H1 (cell line): ENCODE data around the gene TIA1. TPM values are rescaled to one million over a fixed set of nuclear protein-coding genes. Genes with fewer than 3 reads are reported as not detected.

Experiments used
- CTCF ChIA-PET: fragments of 300-600 bp; sonication (Branson Sonifier 250); formaldehyde crosslinking; loops from one replicate; lab custom pipeline; 2021; ENCODE audit not compliant: partially characterized antibody; lab: Charles Lee
- POLR2A ChIA-PET: fragments of 300-600 bp; sonication (Branson Sonifier 250); formaldehyde crosslinking; loops from one replicate; lab custom pipeline; 2021; ENCODE audit warnings: inconsistent platforms; ENCODE audit not compliant: partially characterized antibody; lab: Charles Lee
- DNase-seq, 2 experiments: peaks; one replicate each; pipeline versions ENCODE4 v3.0.0 to v3.0.0-alpha.2; 2010 to 2022; ENCODE audit warnings: low spot score in 2 of 2, low read depth in 1 of 2, mixed read lengths in 1 of 2
- FAIRE-seq: peaks from 2 replicates; lab custom pipeline; 2011; peaks lifted over from hg19 to GRCh38; lab: Jason Lieb, UNC
- H2AFZ ChIP-seq: 2 replicates; pipeline ENCODE4 v1.8.1; 2012; ENCODE audit warnings: low read length, inconsistent platforms
- H2AK5ac ChIP-seq: 2 replicates; pipeline ENCODE4 v1.6.1; 2013; ENCODE audit warnings: low read depth, low read length
- H2BK120ac ChIP-seq: replicated peaks from 2 replicates; pipeline ENCODE3; 2013; ENCODE audit warnings: low read depth, low read length, inconsistent platforms
- H2BK12ac ChIP-seq: 2 replicates; pipeline ENCODE4 v1.6.1; 2013; ENCODE audit warnings: low read depth, low read length
- H2BK15ac ChIP-seq: 2 replicates; pipeline ENCODE4 v1.6.1; 2013; ENCODE audit warnings: low read length
- H2BK20ac ChIP-seq: 2 replicates; pipeline ENCODE4 v1.6.1; 2013; ENCODE audit warnings: low read length
- H2BK5ac ChIP-seq: 2 replicates; pipeline ENCODE4 v1.6.1; 2013; ENCODE audit warnings: low read depth, low read length
- H3K14ac ChIP-seq: 2 replicates; pipeline ENCODE4 v1.6.1; 2013; ENCODE audit warnings: inconsistent platforms; ENCODE audit not compliant: insufficient read length
- H3K18ac ChIP-seq: 2 replicates; pipeline ENCODE4 v1.6.1; 2013; ENCODE audit warnings: low read length; ENCODE audit errors: extremely low read depth
- H3K23ac ChIP-seq: 2 replicates; pipeline ENCODE4 v1.6.1; 2013; ENCODE audit warnings: inconsistent platforms; ENCODE audit not compliant: insufficient read length
- H3K23me2 ChIP-seq: 2 replicates; pipeline ENCODE4 v1.6.1; 2013; ENCODE audit warnings: low read depth, low read length
- H3K27ac ChIP-seq: 2 replicates; pipeline ENCODE4 v1.6.1; 2011; ENCODE audit warnings: low read depth, low read length, inconsistent platforms
- H3K27me3 ChIP-seq, 4 experiments: replicated peaks in 1 of 4; 1 replicate in 1 of 4; 2 replicates in 3 of 4; pipeline versions ENCODE4 v1.6.1 to v1.8.1; 2011 to 2013; ENCODE audit warnings: low read length in 3 of 4, mild to moderate bottlenecking in 3 of 4, inconsistent platforms in 2 of 4, mixed read lengths in 2 of 4, moderate library complexity in 1 of 4; ENCODE audit not compliant: control insufficient read depth in 3 of 4, insufficient read depth in 3 of 4; ENCODE audit errors: extremely low read depth in 1 of 4
- H3K36me3 ChIP-seq, 4 experiments: 2 replicates each; pipeline versions ENCODE4 v1.6.1 to v1.8.1; 2011 to 2013; ENCODE audit warnings: mild to moderate bottlenecking in 4 of 4, low read length in 3 of 4, moderate library complexity in 2 of 4, control low read depth in 1 of 4, inconsistent platforms in 1 of 4; ENCODE audit not compliant: insufficient read depth in 4 of 4, control insufficient read depth in 2 of 4
- H3K4ac ChIP-seq: replicated peaks from 2 replicates; pipeline ENCODE3; 2013; ENCODE audit warnings: low read length, low read depth, mixed read lengths, inconsistent platforms; ENCODE audit not compliant: insufficient read length
- H3K4me1 ChIP-seq, 4 experiments: replicated peaks in 1 of 4; 1 replicate in 1 of 4; 2 replicates in 3 of 4; pipeline versions ENCODE4 v1.6.1 to v1.8.1; 2011 to 2013; ENCODE audit warnings: low read length in 3 of 4, inconsistent platforms in 2 of 4, mixed read lengths in 1 of 4; ENCODE audit not compliant: insufficient read depth in 4 of 4, control insufficient read depth in 3 of 4
- H3K4me2 ChIP-seq, 2 experiments: 2 replicates each; pipeline versions ENCODE4 v1.6.1 to v1.8.1; 2011 to 2013; ENCODE audit warnings: low read depth in 2 of 2, low read length in 2 of 2, control low read depth in 1 of 2, inconsistent platforms in 1 of 2, mild to moderate bottlenecking in 1 of 2; ENCODE audit not compliant: insufficient read depth in 1 of 2
- H3K4me3 ChIP-seq, 4 experiments: fragments of 200-600, 300-600 bp in 1 of 4; sonication (generic), shearing (Covaris generic), sonication (Bioruptor Twin) in 1 of 4; 2 replicates each; pipeline versions ENCODE4 v1.5.1 to v1.8.1; 2011 to 2016; ENCODE audit warnings: low read length in 4 of 4, low read depth in 3 of 4, control low read depth in 2 of 4, inconsistent platforms in 2 of 4, mild to moderate bottlenecking in 2 of 4, mixed read lengths in 1 of 4, moderate library complexity in 1 of 4; ENCODE audit not compliant: insufficient read depth in 2 of 4; ENCODE audit errors: extremely low read depth in 1 of 4
- H3K56ac ChIP-seq: replicated peaks from 2 replicates; pipeline ENCODE3; 2013; ENCODE audit warnings: low read depth, mild to moderate bottlenecking, mixed read lengths, low read length, inconsistent platforms; ENCODE audit not compliant: insufficient read length
- H3K79me1 ChIP-seq: 2 replicates; pipeline ENCODE4 v1.6.1; 2013; ENCODE audit warnings: low read depth, low read length, control low read depth
- H3K79me2 ChIP-seq, 2 experiments: 2 replicates each; pipeline versions ENCODE4 v1.6.1 to v1.8.1; 2012 to 2013; ENCODE audit warnings: low read length in 2 of 2, mild to moderate bottlenecking in 2 of 2, inconsistent platforms in 1 of 2; ENCODE audit not compliant: insufficient read depth in 2 of 2, control insufficient read depth in 1 of 2
- H3K9ac ChIP-seq, 4 experiments: replicated peaks in 1 of 4; 1 replicate in 1 of 4; 2 replicates in 3 of 4; pipeline versions ENCODE4 v1.6.1 to v1.8.1; 2011 to 2013; ENCODE audit warnings: low read depth in 3 of 4, low read length in 3 of 4, control low read depth in 2 of 4, mild to moderate bottlenecking in 2 of 4, moderate library complexity in 2 of 4, inconsistent platforms in 1 of 4; ENCODE audit errors: extremely low read depth in 1 of 4
- H3K9me3 ChIP-seq, 2 experiments: 2 replicates each; pipeline versions ENCODE4 v1.6.1 to v1.8.1; 2012 to 2013; ENCODE audit warnings: mild to moderate bottlenecking in 2 of 2, moderate library complexity in 2 of 2, control low read depth in 1 of 2, inconsistent platforms in 1 of 2, low read depth in 1 of 2, low read length in 1 of 2, mixed read lengths in 1 of 2; ENCODE audit not compliant: insufficient read depth in 2 of 2
- H4K20me1 ChIP-seq, 2 experiments: replicated peaks in 1 of 2; 2 replicates each; pipeline versions ENCODE3 to v1.8.1; 2011 to 2013; ENCODE audit warnings: inconsistent platforms in 2 of 2, low read length in 2 of 2, mild to moderate bottlenecking in 1 of 2; ENCODE audit not compliant: insufficient read depth in 2 of 2, control insufficient read depth in 1 of 2
- H4K5ac ChIP-seq: 2 replicates; pipeline ENCODE4 v1.6.1; 2013; ENCODE audit warnings: low read length, low read depth, mixed read lengths, inconsistent platforms; ENCODE audit not compliant: insufficient read length
- H4K8ac ChIP-seq: 2 replicates; pipeline ENCODE4 v1.8.0; 2013; ENCODE audit warnings: mild to moderate bottlenecking, moderate library complexity, low read length, inconsistent platforms; ENCODE audit not compliant: insufficient read depth; ENCODE audit errors: extremely low read depth
- H4K91ac ChIP-seq: replicated peaks from 2 replicates; pipeline ENCODE3; 2013; ENCODE audit warnings: low read length, mixed read lengths, inconsistent platforms; ENCODE audit not compliant: insufficient read length
- ASH2L ChIP-seq: fragments of 200-600, 300-600 bp; sonication (generic); IDR thresholded peaks from one replicate; pipeline ENCODE4 v1.7.1; 2017; ENCODE audit warnings: low read length
- CHD1 ChIP-seq: IDR thresholded peaks from 2 replicates; pipeline ENCODE4 v1.6.1; 2012; ENCODE audit warnings: low read depth, low read length, improper control_type of control experiment
- MAFK ChIP-seq: IDR thresholded peaks from 2 replicates; pipeline ENCODE4 v1.6.1; 2012; ENCODE audit warnings: low read depth, mild to moderate bottlenecking, improper control_type of control experiment, low read length
- NRF1 ChIP-seq: IDR thresholded peaks from 2 replicates; pipeline ENCODE4 v1.6.1; 2011; ENCODE audit warnings: mild to moderate bottlenecking, low read depth, low read length, improper control_type of control experiment
- RFX5 ChIP-seq: IDR thresholded peaks from 2 replicates; pipeline ENCODE4 v1.6.1; 2011; ENCODE audit warnings: low read depth, low read length, improper control_type of control experiment, borderline replicate concordance
- SP2 ChIP-seq: IDR thresholded peaks from 2 replicates; pipeline ENCODE4 v1.6.1; 2012; ENCODE audit warnings: mild to moderate bottlenecking, low read length, inconsistent platforms
- WGBS, 2 experiments: shearing (Covaris generic) in 1 of 2; methylation state at CpG; one replicate each; pipeline versions ENCODE4 v1.1.6 to v1.1.7; 2013 to 2015; ENCODE audit warnings: low lambda C conversion rate in 2 of 2, mixed read lengths in 2 of 2, inconsistent platforms in 1 of 2, low coverage in 1 of 2, missing lambda C conversion rate in 1 of 2; ENCODE audit not compliant: insufficient replicate concordance in 2 of 2, insufficient coverage in 1 of 2, insufficient read length in 1 of 2; ENCODE audit errors: extremely low coverage in 1 of 2, missing lambda C conversion rate in 1 of 2; 5-methylcytosine and 5-hydroxymethylcytosine counted together
- polyA plus RNA-seq, 7 experiments: library from polyadenylated mRNA; depleted of rRNA in 3 of 7; stranded (reverse) in 5 of 7; unstranded in 2 of 7; fragments of >200 nt in 5 of 7; fragments of 200-250 nt in 2 of 7; gene quantifications; 1 replicate in 5 of 7; 2 replicates in 1 of 7; 4 replicates in 1 of 7; pipeline versions ENCODE4 v1.2.1 to v1.2.3, GENCODE V29; 2011 to 2013; ENCODE audit warnings: missing spikeins in 2 of 7, mixed read lengths in 2 of 7
- total RNA-seq: library from RNA; stranded (reverse); fragmentation: NEBNext Ultra II Directional; extraction: Animal tissue kit (Norgen Biotek cat#: 25700); gene quantifications from 2 replicates; pipeline ENCODE4 v1.2.1, GENCODE V29; 2021
- TF ChIP-seq, protein P1 (sequence below), 3 experiments: IDR thresholded peaks; 1 replicate in 2 of 3; 2 replicates in 1 of 3; pipeline versions ENCODE4 v1.5.1 to v1.6.1; 2011; ENCODE audit warnings: low read length in 3 of 3, mild to moderate bottlenecking in 3 of 3, inconsistent platforms in 2 of 3, low read depth in 1 of 3, moderate library complexity in 1 of 3; ENCODE audit not compliant: insufficient read depth in 1 of 3; ENCODE audit errors: control extremely low read depth in 1 of 3

The TIA1 gene
- total and polyA plus RNA-seq, 2 of the 8 experiments (the other 6 are each of a cell fraction or from before 2014, with no cell fraction given), result 58.6 to 181 TPM

DNA sequence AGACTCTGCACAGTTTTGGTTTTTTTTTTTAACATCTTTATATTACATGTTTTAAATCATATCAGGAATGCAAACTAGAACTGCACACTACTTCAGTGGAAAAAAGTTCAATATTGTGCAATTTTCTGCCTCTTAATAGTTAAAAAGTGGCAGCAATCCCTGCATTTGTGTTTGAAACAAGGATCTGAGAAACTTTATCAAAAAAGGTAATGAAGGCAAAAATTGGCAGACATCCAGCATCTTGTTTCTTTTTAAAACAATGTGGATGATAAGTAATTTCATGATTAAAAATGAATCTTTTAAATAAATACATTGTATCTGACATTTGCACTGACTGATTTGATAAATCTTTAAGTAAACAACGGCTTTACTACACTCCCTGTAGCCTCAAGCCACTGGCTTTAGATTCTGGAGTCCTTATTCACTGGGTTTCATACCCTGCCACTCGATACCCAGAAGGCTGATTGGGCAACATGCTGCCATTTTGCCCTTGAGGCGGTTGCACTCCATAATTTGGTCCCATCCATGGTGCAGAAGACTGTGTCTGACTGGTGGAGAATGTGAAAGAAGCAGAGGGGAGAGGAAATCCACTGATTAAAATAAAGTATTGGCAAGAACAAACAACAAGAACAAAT is 36.0 kb downstream of the TIA1 start:
- no peaks in the 10 kb centered on the region for H3K79me2 ChIP-seq
- no peak overlapping the region for H2BK120ac ChIP-seq
- no peak overlapping the region for H3K23ac ChIP-seq
- WGBS, 2 experiments, result 90% methylated on average over 3 of the region's 3 CpGs; no CpG with 5 or more reads in 1 of the 2 experiments
- no peak for DNase-seq
- no peaks in the 10 kb centered on the region for H3K9me3 ChIP-seq
- no peak overlapping the region for H2BK5ac ChIP-seq
- no peak overlapping the region for H3K56ac ChIP-seq
- no peak overlapping the region for H3K4ac ChIP-seq
- no peaks in the 10 kb centered on the region for H3K4me1 ChIP-seq
- H4K5ac ChIP-seq, result no peak overlapping the region
- H2AK5ac ChIP-seq, result no peak overlapping the region
- no peaks in the 10 kb centered on the region for H3K27me3 ChIP-seq
- POLR2A ChIA-PET, result interaction anchor here (1.0 to 1.5 kb wide), 5 partner anchors 10 to 69 kb away, joined by 3 to 5 read pairs (median 4); no protein-coding TSS in a partner anchor
- no peaks in the 10 kb centered on the region for H3K79me1 ChIP-seq
- peaks cover 7 to 75% (median 35%) of the 10 kb centered on the region in 4 experiments for H3K36me3 ChIP-seq
- H4K91ac ChIP-seq, result no peak overlapping the region
- no peak overlapping the region for H4K8ac ChIP-seq
- H2BK12ac ChIP-seq, result no peak overlapping the region
- TF ChIP-seq RFX5 (no peak), ASH2L (no peak), CHD1 (no peak), SP2 (no peak), MAFK (no peak), NRF1 (no peak)
- TF ChIP-seq, protein P1, sequence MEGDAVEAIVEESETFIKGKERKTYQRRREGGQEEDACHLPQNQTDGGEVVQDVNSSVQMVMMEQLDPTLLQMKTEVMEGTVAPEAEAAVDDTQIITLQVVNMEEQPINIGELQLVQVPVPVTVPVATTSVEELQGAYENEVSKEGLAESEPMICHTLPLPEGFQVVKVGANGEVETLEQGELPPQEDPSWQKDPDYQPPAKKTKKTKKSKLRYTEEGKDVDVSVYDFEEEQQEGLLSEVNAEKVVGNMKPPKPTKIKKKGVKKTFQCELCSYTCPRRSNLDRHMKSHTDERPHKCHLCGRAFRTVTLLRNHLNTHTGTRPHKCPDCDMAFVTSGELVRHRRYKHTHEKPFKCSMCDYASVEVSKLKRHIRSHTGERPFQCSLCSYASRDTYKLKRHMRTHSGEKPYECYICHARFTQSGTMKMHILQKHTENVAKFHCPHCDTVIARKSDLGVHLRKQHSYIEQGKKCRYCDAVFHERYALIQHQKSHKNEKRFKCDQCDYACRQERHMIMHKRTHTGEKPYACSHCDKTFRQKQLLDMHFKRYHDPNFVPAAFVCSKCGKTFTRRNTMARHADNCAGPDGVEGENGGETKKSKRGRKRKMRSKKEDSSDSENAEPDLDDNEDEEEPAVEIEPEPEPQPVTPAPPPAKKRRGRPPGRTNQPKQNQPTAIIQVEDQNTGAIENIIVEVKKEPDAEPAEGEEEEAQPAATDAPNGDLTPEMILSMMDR (IDR thresholded peaks at IDR 0.05; ENCODE audit: control extremely low read depth in 1 of 3, insufficient read depth in 1 of 3, low read depth in 1 of 3, low read length in 3 of 3), result no peak
- TF ChIP-seq, all 59 proteins: peak for 0
- Histone ChIP-seq H3K14ac (no peak overlapping the region), H2BK15ac (no peak overlapping the region), H3K4me2 (no peak overlapping the region), H3K23me2 (no peaks in the 10 kb centered on the region), H2BK20ac (no peak overlapping the region), H3K4me3 (no peak overlapping the region), H4K20me1 (peaks cover 0 to 2% of the 10 kb centered on the region in 2 experiments), H3K18ac (no peak overlapping the region), H3K27ac (no peak overlapping the region), H2AFZ (no peak overlapping the region), H3K9ac (no peak overlapping the region)
- no peak for FAIRE-seq
- CTCF ChIA-PET, result no interaction called here
